H1 (cell line): Measurements from ENCODE around the gene ECI1. TPM values are rescaled to one million over a fixed set of nuclear protein-coding genes. Genes with fewer than 3 reads are reported as not detected.

Experiments used
- CTCF ChIA-PET: fragments of 300-600 bp; sonication (Branson Sonifier 250); formaldehyde crosslinking; loops from one replicate; lab custom pipeline; 2021; ENCODE audit not compliant: partially characterized antibody; lab: Charles Lee
- POLR2A ChIA-PET: fragments of 300-600 bp; sonication (Branson Sonifier 250); formaldehyde crosslinking; loops from one replicate; lab custom pipeline; 2021; ENCODE audit warnings: inconsistent platforms; ENCODE audit not compliant: partially characterized antibody; lab: Charles Lee
- DNase-seq, 2 experiments: peaks; one replicate each; pipeline versions ENCODE4 v3.0.0 to v3.0.0-alpha.2; 2010 to 2022; ENCODE audit warnings: low spot score in 2 of 2, low read depth in 1 of 2, mixed read lengths in 1 of 2
- FAIRE-seq: peaks from 2 replicates; lab custom pipeline; 2011; peaks lifted over from hg19 to GRCh38; lab: Jason Lieb, UNC
- H2AFZ ChIP-seq: 2 replicates; pipeline ENCODE4 v1.8.1; 2012; ENCODE audit warnings: low read length, inconsistent platforms
- H2AK5ac ChIP-seq: 2 replicates; pipeline ENCODE4 v1.6.1; 2013; ENCODE audit warnings: low read depth, low read length
- H2BK120ac ChIP-seq: replicated peaks from 2 replicates; pipeline ENCODE3; 2013; ENCODE audit warnings: low read depth, low read length, inconsistent platforms
- H2BK12ac ChIP-seq: 2 replicates; pipeline ENCODE4 v1.6.1; 2013; ENCODE audit warnings: low read depth, low read length
- H2BK15ac ChIP-seq: 2 replicates; pipeline ENCODE4 v1.6.1; 2013; ENCODE audit warnings: low read length
- H2BK20ac ChIP-seq: 2 replicates; pipeline ENCODE4 v1.6.1; 2013; ENCODE audit warnings: low read length
- H2BK5ac ChIP-seq: 2 replicates; pipeline ENCODE4 v1.6.1; 2013; ENCODE audit warnings: low read depth, low read length
- H3K14ac ChIP-seq: 2 replicates; pipeline ENCODE4 v1.6.1; 2013; ENCODE audit warnings: inconsistent platforms; ENCODE audit not compliant: insufficient read length
- H3K18ac ChIP-seq: 2 replicates; pipeline ENCODE4 v1.6.1; 2013; ENCODE audit warnings: low read length; ENCODE audit errors: extremely low read depth
- H3K23ac ChIP-seq: 2 replicates; pipeline ENCODE4 v1.6.1; 2013; ENCODE audit warnings: inconsistent platforms; ENCODE audit not compliant: insufficient read length
- H3K23me2 ChIP-seq: 2 replicates; pipeline ENCODE4 v1.6.1; 2013; ENCODE audit warnings: low read depth, low read length
- H3K27ac ChIP-seq: 2 replicates; pipeline ENCODE4 v1.6.1; 2011; ENCODE audit warnings: low read depth, low read length, inconsistent platforms
- H3K27me3 ChIP-seq, 4 experiments: replicated peaks in 1 of 4; 1 replicate in 1 of 4; 2 replicates in 3 of 4; pipeline versions ENCODE4 v1.6.1 to v1.8.1; 2011 to 2013; ENCODE audit warnings: low read length in 3 of 4, mild to moderate bottlenecking in 3 of 4, inconsistent platforms in 2 of 4, mixed read lengths in 2 of 4, moderate library complexity in 1 of 4; ENCODE audit not compliant: control insufficient read depth in 3 of 4, insufficient read depth in 3 of 4; ENCODE audit errors: extremely low read depth in 1 of 4
- H3K36me3 ChIP-seq, 4 experiments: 2 replicates each; pipeline versions ENCODE4 v1.6.1 to v1.8.1; 2011 to 2013; ENCODE audit warnings: mild to moderate bottlenecking in 4 of 4, low read length in 3 of 4, moderate library complexity in 2 of 4, control low read depth in 1 of 4, inconsistent platforms in 1 of 4; ENCODE audit not compliant: insufficient read depth in 4 of 4, control insufficient read depth in 2 of 4
- H3K4ac ChIP-seq: replicated peaks from 2 replicates; pipeline ENCODE3; 2013; ENCODE audit warnings: low read length, low read depth, mixed read lengths, inconsistent platforms; ENCODE audit not compliant: insufficient read length
- H3K4me1 ChIP-seq, 4 experiments: replicated peaks in 1 of 4; 1 replicate in 1 of 4; 2 replicates in 3 of 4; pipeline versions ENCODE4 v1.6.1 to v1.8.1; 2011 to 2013; ENCODE audit warnings: low read length in 3 of 4, inconsistent platforms in 2 of 4, mixed read lengths in 1 of 4; ENCODE audit not compliant: insufficient read depth in 4 of 4, control insufficient read depth in 3 of 4
- H3K4me2 ChIP-seq, 2 experiments: 2 replicates each; pipeline versions ENCODE4 v1.6.1 to v1.8.1; 2011 to 2013; ENCODE audit warnings: low read depth in 2 of 2, low read length in 2 of 2, control low read depth in 1 of 2, inconsistent platforms in 1 of 2, mild to moderate bottlenecking in 1 of 2; ENCODE audit not compliant: insufficient read depth in 1 of 2
- H3K4me3 ChIP-seq, 4 experiments: fragments of 200-600, 300-600 bp in 1 of 4; sonication (generic), shearing (Covaris generic), sonication (Bioruptor Twin) in 1 of 4; 2 replicates each; pipeline versions ENCODE4 v1.5.1 to v1.8.1; 2011 to 2016; ENCODE audit warnings: low read length in 4 of 4, low read depth in 3 of 4, control low read depth in 2 of 4, inconsistent platforms in 2 of 4, mild to moderate bottlenecking in 2 of 4, mixed read lengths in 1 of 4, moderate library complexity in 1 of 4; ENCODE audit not compliant: insufficient read depth in 2 of 4; ENCODE audit errors: extremely low read depth in 1 of 4
- H3K56ac ChIP-seq: replicated peaks from 2 replicates; pipeline ENCODE3; 2013; ENCODE audit warnings: low read depth, mild to moderate bottlenecking, mixed read lengths, low read length, inconsistent platforms; ENCODE audit not compliant: insufficient read length
- H3K79me1 ChIP-seq: 2 replicates; pipeline ENCODE4 v1.6.1; 2013; ENCODE audit warnings: low read depth, low read length, control low read depth
- H3K79me2 ChIP-seq, 2 experiments: 2 replicates each; pipeline versions ENCODE4 v1.6.1 to v1.8.1; 2012 to 2013; ENCODE audit warnings: low read length in 2 of 2, mild to moderate bottlenecking in 2 of 2, inconsistent platforms in 1 of 2; ENCODE audit not compliant: insufficient read depth in 2 of 2, control insufficient read depth in 1 of 2
- H3K9ac ChIP-seq, 4 experiments: replicated peaks in 1 of 4; 1 replicate in 1 of 4; 2 replicates in 3 of 4; pipeline versions ENCODE4 v1.6.1 to v1.8.1; 2011 to 2013; ENCODE audit warnings: low read depth in 3 of 4, low read length in 3 of 4, control low read depth in 2 of 4, mild to moderate bottlenecking in 2 of 4, moderate library complexity in 2 of 4, inconsistent platforms in 1 of 4; ENCODE audit errors: extremely low read depth in 1 of 4
- H3K9me3 ChIP-seq, 2 experiments: 2 replicates each; pipeline versions ENCODE4 v1.6.1 to v1.8.1; 2012 to 2013; ENCODE audit warnings: mild to moderate bottlenecking in 2 of 2, moderate library complexity in 2 of 2, control low read depth in 1 of 2, inconsistent platforms in 1 of 2, low read depth in 1 of 2, low read length in 1 of 2, mixed read lengths in 1 of 2; ENCODE audit not compliant: insufficient read depth in 2 of 2
- H4K20me1 ChIP-seq, 2 experiments: replicated peaks in 1 of 2; 2 replicates each; pipeline versions ENCODE3 to v1.8.1; 2011 to 2013; ENCODE audit warnings: inconsistent platforms in 2 of 2, low read length in 2 of 2, mild to moderate bottlenecking in 1 of 2; ENCODE audit not compliant: insufficient read depth in 2 of 2, control insufficient read depth in 1 of 2
- H4K5ac ChIP-seq: 2 replicates; pipeline ENCODE4 v1.6.1; 2013; ENCODE audit warnings: low read length, low read depth, mixed read lengths, inconsistent platforms; ENCODE audit not compliant: insufficient read length
- H4K8ac ChIP-seq: 2 replicates; pipeline ENCODE4 v1.8.0; 2013; ENCODE audit warnings: mild to moderate bottlenecking, moderate library complexity, low read length, inconsistent platforms; ENCODE audit not compliant: insufficient read depth; ENCODE audit errors: extremely low read depth
- H4K91ac ChIP-seq: replicated peaks from 2 replicates; pipeline ENCODE3; 2013; ENCODE audit warnings: low read length, mixed read lengths, inconsistent platforms; ENCODE audit not compliant: insufficient read length
- BCL11A ChIP-seq, 2 experiments: IDR thresholded peaks; one replicate each; pipeline ENCODE4 v1.6.1; 2011; ENCODE audit warnings: low read depth in 2 of 2, low read length in 2 of 2, mild to moderate bottlenecking in 2 of 2
- CEBPB ChIP-seq: IDR thresholded peaks from 2 replicates; pipeline ENCODE4 v1.6.1; 2012; ENCODE audit warnings: low read depth, low read length
- CTCF ChIP-seq, 3 experiments: IDR thresholded peaks; 1 replicate in 2 of 3; 2 replicates in 1 of 3; pipeline versions ENCODE4 v1.5.1 to v1.6.1; 2011; ENCODE audit warnings: low read length in 3 of 3, mild to moderate bottlenecking in 3 of 3, inconsistent platforms in 2 of 3, low read depth in 1 of 3, moderate library complexity in 1 of 3; ENCODE audit not compliant: insufficient read depth in 1 of 3; ENCODE audit errors: control extremely low read depth in 1 of 3
- EZH2 ChIP-seq: fragments of 200-600 bp; sonication (generic); IDR thresholded peaks from 2 replicates; pipeline ENCODE4 v1.7.1; 2012; ENCODE audit warnings: low read depth, mild to moderate bottlenecking, moderate library complexity, low read length, inconsistent platforms; ENCODE audit not compliant: severe bottlenecking
- POLR2AphosphoS5 ChIP-seq: IDR thresholded peaks from 2 replicates; pipeline ENCODE4 v1.6.1; 2011; ENCODE audit warnings: low read depth, low read length
- RFX5 ChIP-seq: IDR thresholded peaks from 2 replicates; pipeline ENCODE4 v1.6.1; 2011; ENCODE audit warnings: low read depth, low read length, improper control_type of control experiment, borderline replicate concordance
- RNF2 ChIP-seq: fragments of 200-900, 300-1000 bp; sonication (generic); IDR thresholded peaks from 2 replicates; pipeline ENCODE4 v1.7.1; 2016; ENCODE audit warnings: borderline replicate concordance, low read depth, mild to moderate bottlenecking, antibody characterized with exemption, low read length; ENCODE audit not compliant: poor library complexity, severe bottlenecking; ENCODE audit errors: missing control alignments
- TCF12 ChIP-seq: IDR thresholded peaks from 2 replicates; pipeline ENCODE4 v1.6.1; 2011; ENCODE audit warnings: low read depth, mild to moderate bottlenecking, low read length
- WGBS, 2 experiments: shearing (Covaris generic) in 1 of 2; methylation state at CpG; one replicate each; pipeline versions ENCODE4 v1.1.6 to v1.1.7; 2013 to 2015; ENCODE audit warnings: low lambda C conversion rate in 2 of 2, mixed read lengths in 2 of 2, inconsistent platforms in 1 of 2, low coverage in 1 of 2, missing lambda C conversion rate in 1 of 2; ENCODE audit not compliant: insufficient replicate concordance in 2 of 2, insufficient coverage in 1 of 2, insufficient read length in 1 of 2; ENCODE audit errors: extremely low coverage in 1 of 2, missing lambda C conversion rate in 1 of 2; 5-methylcytosine and 5-hydroxymethylcytosine counted together
- polyA plus RNA-seq, 7 experiments: library from polyadenylated mRNA; depleted of rRNA in 3 of 7; stranded (reverse) in 5 of 7; unstranded in 2 of 7; fragments of >200 nt in 5 of 7; fragments of 200-250 nt in 2 of 7; gene quantifications; 1 replicate in 5 of 7; 2 replicates in 1 of 7; 4 replicates in 1 of 7; pipeline versions ENCODE4 v1.2.1 to v1.2.3, GENCODE V29; 2011 to 2013; ENCODE audit warnings: missing spikeins in 2 of 7, mixed read lengths in 2 of 7
- total RNA-seq: library from RNA; stranded (reverse); fragmentation: NEBNext Ultra II Directional; extraction: Animal tissue kit (Norgen Biotek cat#: 25700); gene quantifications from 2 replicates; pipeline ENCODE4 v1.2.1, GENCODE V29; 2021

The ECI1 gene
- total and polyA plus RNA-seq, 2 of the 8 experiments (the other 6 are each of a cell fraction or from before 2014, with no cell fraction given) = 79.5 to 151 TPM

GRCh38 chr16:2231016-2231931, 20.1 kb downstream of the ECI1 start:
- 93% methylated on average over 29 of the region's 29 CpGs; no CpG with 5 or more reads in 1 of the 2 experiments for WGBS, 2 experiments
- Histone ChIP-seq H3K18ac (no peak overlapping the region), H2AK5ac (no peak overlapping the region), H3K9me3 (no peaks in the 10 kb centered on the region), H3K36me3 (peaks cover 3 to 55% (median 6%) of the 10 kb centered on the region in 4 experiments; a peak in 5 of 8 replicates), H3K4ac (no peak overlapping the region), H3K9ac (no peak overlapping the region), H3K56ac (no peak overlapping the region), H2BK15ac (no peak overlapping the region), H3K27me3 (no peaks in the 10 kb centered on the region; a peak in 1 of 7 replicates), H2BK5ac (no peak overlapping the region), H3K23me2 (peaks cover under 1% of the 10 kb centered on the region; the same call in 1 of the 2 replicates), H3K79me2 (peaks cover 0 to 12% of the 10 kb centered on the region in 2 experiments; a peak in 1 of 4 replicates), H3K79me1 (0 out of 2 replicates have a peak, but pooled peaks cover under 1% of the 10 kb centered on the region), H3K4me1 (peaks cover 0 to under 1% (median under 1%) of the 10 kb centered on the region in 4 experiments; a peak in 4 of 7 replicates), H3K27ac (no peak overlapping the region), H4K8ac (no peak overlapping the region), H2AFZ (no peak overlapping the region), H3K4me2 (no peak overlapping the region), H4K5ac (no peak overlapping the region), H4K91ac (no peak overlapping the region), H2BK120ac (no peak overlapping the region), H3K4me3 (no peak overlapping the region), H2BK20ac (no peak overlapping the region), H4K20me1 (peaks cover 7 to 23% of the 10 kb centered on the region in 2 experiments), H2BK12ac (no peak overlapping the region), H3K23ac (no peak overlapping the region), H3K14ac (no peak overlapping the region)
- DNase-seq (no peak), FAIRE-seq (no peak)
- ChIA-PET CTCF (interaction anchor here (0.7 to 2.5 kb wide), 2 partner anchors 36 to 90 kb away, joined by 3 to 7 read pairs; no protein-coding TSS in a partner anchor), POLR2A (interaction anchor here (1.0 to 6.7 kb wide), 11 partner anchors 8 to 63 kb away, joined by 3 to 37 read pairs (median 4); partner anchors contain the start of genes ECI1 and PGP)
- TF ChIP-seq TCF12 (no peak), CEBPB (no peak), EZH2 (no peak), POLR2AphosphoS5 (no peak), RFX5 (no peak), CTCF (IDR thresholded peaks at IDR 0.05; ENCODE audit: control extremely low read depth in 1 of 3, insufficient read depth in 1 of 3, low read depth in 1 of 3, low read length in 3 of 3) (no peak), BCL11A (IDR thresholded peaks at IDR 0.05; ENCODE audit: low read depth in 2 of 2, low read length in 2 of 2) (no peak), RNF2 (no peak)
